MM.1S (cell line): ENCODE measurements around the gene AKAP6.

Source experiments
- DNase-seq: peaks from one replicate; pipeline ENCODE4 v3.0.0-alpha.2; 2015
- H2AFZ ChIP-seq: fragments of 300-600 bp; sonication (generic); 2 replicates; pipeline ENCODE4 v1.6.0; 2016; ENCODE audit warnings: antibody characterized with exemption, low read length
- H3F3A ChIP-seq: fragments of 300-600 bp; sonication (generic); 2 replicates; pipeline ENCODE4 v1.6.1; 2016; ENCODE audit warnings: mild to moderate bottlenecking, antibody characterized with exemption, low read length, moderate library complexity, mixed read lengths; ENCODE audit not compliant: insufficient read depth
- H3K27ac ChIP-seq: fragments of 300-600 bp; sonication (generic); 2 replicates; pipeline ENCODE4 v1.5.1; 2016; ENCODE audit warnings: mild to moderate bottlenecking, low read length
- H3K27me3 ChIP-seq: fragments of 300-600 bp; sonication (generic); replicated peaks from 2 replicates; pipeline ENCODE4 v1.6.0; 2016; ENCODE audit warnings: low read length; ENCODE audit not compliant: insufficient read depth
- H3K36me3 ChIP-seq: fragments of 300-600 bp; sonication (generic); replicated peaks from 2 replicates; pipeline ENCODE4 v1.6.1; 2016; ENCODE audit warnings: mild to moderate bottlenecking, low read length, mixed read lengths; ENCODE audit not compliant: insufficient read depth
- H3K4me1 ChIP-seq: fragments of 300-600 bp; sonication (generic); 2 replicates; pipeline ENCODE4 v1.6.1; 2016; ENCODE audit warnings: low read length, mixed read lengths
- H3K4me2 ChIP-seq: fragments of 300-600 bp; sonication (generic); 2 replicates; pipeline ENCODE4 v1.6.0; 2016; ENCODE audit warnings: low read depth, low read length
- H3K4me3 ChIP-seq: fragments of 300-600 bp; sonication (generic); 2 replicates; pipeline ENCODE4 v1.5.1; 2016; ENCODE audit warnings: low read length, mixed read lengths
- H3K79me2 ChIP-seq: fragments of 300-600 bp; sonication (generic); 2 replicates; pipeline ENCODE4 v1.6.1; 2016; ENCODE audit warnings: mixed run types, low read length, mixed read lengths
- H3K9ac ChIP-seq: fragments of 300-600 bp; sonication (generic); 2 replicates; pipeline ENCODE4 v1.6.1; 2016; ENCODE audit warnings: low read length, mixed read lengths
- H3K9me2 ChIP-seq: fragments of 300-600 bp; sonication (generic); replicated peaks from 2 replicates; pipeline ENCODE4 v1.6.1; 2016; ENCODE audit warnings: mild to moderate bottlenecking, low read length, mixed read lengths; ENCODE audit not compliant: insufficient read depth
- H3K9me3 ChIP-seq: fragments of 300-600 bp; sonication (generic); replicated peaks from 2 replicates; pipeline ENCODE4 v1.6.1; 2016; ENCODE audit warnings: mild to moderate bottlenecking, low read length, mixed read lengths; ENCODE audit not compliant: insufficient read depth
- H4K20me1 ChIP-seq: fragments of 300-600 bp; sonication (generic); 2 replicates; pipeline ENCODE4 v1.6.1; 2016; ENCODE audit warnings: mild to moderate bottlenecking, low read length, moderate library complexity, mixed read lengths; ENCODE audit not compliant: insufficient read depth
- CTCF ChIP-seq: fragments of 300-600 bp; sonication (generic); IDR thresholded peaks from 2 replicates; pipeline ENCODE4 v1.5.1; 2016; ENCODE audit warnings: antibody characterized with exemption, low read length, mixed read lengths
- EZH2 ChIP-seq: fragments of 300-600 bp; sonication (generic); optimal IDR thresholded peaks from 2 replicates; pipeline ENCODE3; 2017; ENCODE audit warnings: low read depth, mild to moderate bottlenecking, antibody characterized with exemption, low read length, mixed read lengths
- EZH2phosphoT487 ChIP-seq: fragments of 300-600 bp; sonication (generic); IDR thresholded peaks from 2 replicates; pipeline ENCODE4 v1.6.1; 2018; ENCODE audit warnings: antibody characterized with exemption, low read length

The AKAP6 gene

GRCh38 chr14:32611752-32612151 lies 282.7 kb downstream of the AKAP6 start:
- H3F3A ChIP-seq, result no peaks in the 10 kb centered on the region
- no peaks in the 10 kb centered on the region for H3K36me3 ChIP-seq
- H3K79me2 ChIP-seq, result no peaks in the 10 kb centered on the region
- no peak overlapping the region for H3K27ac ChIP-seq
- no peaks in the 10 kb centered on the region for H3K4me1 ChIP-seq
- no peak overlapping the region for H3K4me2 ChIP-seq
- no peak overlapping the region for H3K4me3 ChIP-seq
- H3K9ac ChIP-seq, result no peak overlapping the region
- no peaks in the 10 kb centered on the region for H3K27me3 ChIP-seq
- TF ChIP-seq EZH2, result no peak
- no peak for TF ChIP-seq EZH2phosphoT487
- no peak for TF ChIP-seq CTCF
- H3K9me2 ChIP-seq, result no peaks in the 10 kb centered on the region
- no peaks in the 10 kb centered on the region for H3K9me3 ChIP-seq
- no peaks in the 10 kb centered on the region for H4K20me1 ChIP-seq
- no peak overlapping the region for H2AFZ ChIP-seq
- DNase-seq, result no peak

GRCh38 chr14:32618991-32619390 lies 289.9 kb downstream of the AKAP6 start:
- no peak overlapping the region for H3K27ac ChIP-seq
- DNase-seq, result no peak

GRCh38 chr14:32620303-32620702 lies 291.2 kb downstream of the AKAP6 start:
- Histone ChIP-seq H3K79me2 (no peaks in the 10 kb centered on the region), H3K4me1 (no peaks in the 10 kb centered on the region), H3K9me2 (no peaks in the 10 kb centered on the region), H3K36me3 (no peaks in the 10 kb centered on the region), H2AFZ (no peak overlapping the region), H3K27ac (no peak overlapping the region), H3K27me3 (no peaks in the 10 kb centered on the region), H3K9me3 (no peaks in the 10 kb centered on the region), H4K20me1 (no peaks in the 10 kb centered on the region), H3K4me3 (no peak overlapping the region), H3F3A (no peaks in the 10 kb centered on the region), H3K4me2 (no peak overlapping the region), H3K9ac (no peak overlapping the region)
- TF ChIP-seq EZH2phosphoT487 (no peak), EZH2 (no peak), CTCF (no peak)
- no peak for DNase-seq

More at GRCh38 chr14:32618991-32619390, 289.9 kb downstream of the AKAP6 start:
- H2AFZ ChIP-seq, result no peak overlapping the region
- no peak overlapping the region for H3K9ac ChIP-seq
- H3K79me2 ChIP-seq, result no peaks in the 10 kb centered on the region
- no peaks in the 10 kb centered on the region for H3K27me3 ChIP-seq
- no peaks in the 10 kb centered on the region for H3K9me3 ChIP-seq
- H3F3A ChIP-seq, result no peaks in the 10 kb centered on the region
- no peak overlapping the region for H3K4me3 ChIP-seq
- no peak overlapping the region for H3K4me2 ChIP-seq
- no peaks in the 10 kb centered on the region for H3K4me1 ChIP-seq
- no peaks in the 10 kb centered on the region for H3K9me2 ChIP-seq
- no peak for TF ChIP-seq CTCF
- no peak for TF ChIP-seq EZH2phosphoT487
- no peak for TF ChIP-seq EZH2
- no peaks in the 10 kb centered on the region for H3K36me3 ChIP-seq
- H4K20me1 ChIP-seq, result no peaks in the 10 kb centered on the region
